ENCODE results near the gene COL5A1. TPM values are rescaled to one million over a fixed set of nuclear protein-coding genes. Genes with fewer than 3 reads are reported as not detected.

COL5A1 gene
- total RNA-seq, 1 experiment from 2014 or later = 9.5 TPM

GRCh38 chr9:134830926-134831720 lies 189.5 kb downstream of the COL5A1 start:
- H3K27me3 ChIP-seq (ENCODE audit: insufficient read depth, low read length) = no peaks in the 10 kb centered on the region
- H3K4me3 Mint-ChIP-seq = no peak overlapping the region
- no peaks in the 10 kb centered on the region; the same call in 1 of the 2 replicates for H3K27me3 Mint-ChIP-seq (ENCODE audit: low read depth)
- H3K27ac ChIP-seq (ENCODE audit: insufficient read length, low read depth, low read length) = no peak overlapping the region
- no peak overlapping the region for H3K23ac ChIP-seq (ENCODE audit: insufficient read length, low read depth, low read length)
- no peak overlapping the region for H3K4me2 ChIP-seq (ENCODE audit: insufficient read depth, insufficient read length, low read length)
- H3K9me3 ChIP-seq (ENCODE audit: control insufficient read depth, low read depth, low read length) = no peaks in the 10 kb centered on the region
- H2BK120ac ChIP-seq (ENCODE audit: low read depth, low read length, poor library complexity, severe bottlenecking) = no peak overlapping the region
- no peaks in the 10 kb centered on the region; a peak in 1 of 7 replicates for H3K36me3 Mint-ChIP-seq (ENCODE audit: insufficient read depth in 1 of 3, low read depth in 3 of 3)
- H2BK5ac ChIP-seq (ENCODE audit: insufficient read length, low read length) = no peak overlapping the region
- no peak overlapping the region for H2BK12ac ChIP-seq (ENCODE audit: insufficient read length, low read depth, low read length)
- no peak overlapping the region for H2AK5ac ChIP-seq (ENCODE audit: insufficient read length, low read length)
- no peaks in the 10 kb centered on the region for H3K4me1 Mint-ChIP-seq
- no peak overlapping the region for H3K4ac ChIP-seq (ENCODE audit: low read depth, low read length)
- no peak overlapping the region for H4K91ac ChIP-seq (ENCODE audit: insufficient read length, low read depth, low read length)
- no peaks in the 10 kb centered on the region for H4K20me1 ChIP-seq (ENCODE audit: control insufficient read depth, insufficient read depth, insufficient read length)
- H3K4me1 ChIP-seq (ENCODE audit: insufficient read depth, low read length) = no peaks in the 10 kb centered on the region
- H3K79me1 ChIP-seq (ENCODE audit: insufficient read depth, low read depth, low read length, poor library complexity, severe bottlenecking) = no peaks in the 10 kb centered on the region
- no peak overlapping the region for H2BK15ac ChIP-seq (ENCODE audit: low read depth, low read length)
- no peak overlapping the region for H3K9ac ChIP-seq (ENCODE audit: extremely low read depth, insufficient read length, low read length)
- H2AFZ ChIP-seq (ENCODE audit: low read length) = no peak overlapping the region
- no peak overlapping the region for H3K14ac ChIP-seq (ENCODE audit: insufficient read depth, low read length)
- no peak for TF ChIP-seq CTCF (conservative IDR thresholded peaks at IDR 0.05)
- no peaks in the 10 kb centered on the region for H3K23me2 ChIP-seq (ENCODE audit: insufficient read length, low read depth, low read length, poor library complexity, severe bottlenecking)
- no peaks in the 10 kb centered on the region for H3K9me3 Mint-ChIP-seq
- H3K79me2 ChIP-seq (ENCODE audit: insufficient read depth, low read length) = no peaks in the 10 kb centered on the region
- no peak overlapping the region for H3K18ac ChIP-seq (ENCODE audit: insufficient read length, low read depth, low read length)
- no peak for DNase-seq
- no peak overlapping the region for H3K27ac Mint-ChIP-seq
- no peak overlapping the region for H4K5ac ChIP-seq (ENCODE audit: insufficient read length, low read depth, low read length)
- no peak overlapping the region for H3K56ac ChIP-seq (ENCODE audit: insufficient read length, low read depth, low read length)
- no peak overlapping the region for H4K8ac ChIP-seq (replicated peaks; ENCODE audit: insufficient read length, low read depth, low read length)
- no peak overlapping the region for H3T11ph ChIP-seq (ENCODE audit: low read length)
- no peak overlapping the region for H2BK20ac ChIP-seq (ENCODE audit: low read depth, low read length, poor library complexity, severe bottlenecking)
- no CpG with 5 or more reads among the region's 21 CpGs for WGBS (ENCODE audit: extremely low coverage, insufficient read length, low lambda C conversion rate)
